HEK293 (cell line): ENCODE data around the gene EDEM3.
"Not testable (repeated sequence)": the region's sequence is repeated elsewhere in the genome, so short reads cannot be mapped to it uniquely, and the experiment has no call there.

Source experiments
- KLF9 ChIP-seq: fragments of 450-650 bp; formaldehyde crosslinking; IDR thresholded peaks from 2 replicates; pipeline ENCODE4 v1.5.1; 2016; ENCODE audit warnings: missing biosample characterization, missing genetic modification characterization, low read depth
- YY1 ChIP-seq: fragments of 450-650 bp; formaldehyde crosslinking; IDR thresholded peaks from 2 replicates; pipeline ENCODE4 v1.5.1; 2018; ENCODE audit warnings: missing biosample characterization, missing genetic modification characterization

DNA sequence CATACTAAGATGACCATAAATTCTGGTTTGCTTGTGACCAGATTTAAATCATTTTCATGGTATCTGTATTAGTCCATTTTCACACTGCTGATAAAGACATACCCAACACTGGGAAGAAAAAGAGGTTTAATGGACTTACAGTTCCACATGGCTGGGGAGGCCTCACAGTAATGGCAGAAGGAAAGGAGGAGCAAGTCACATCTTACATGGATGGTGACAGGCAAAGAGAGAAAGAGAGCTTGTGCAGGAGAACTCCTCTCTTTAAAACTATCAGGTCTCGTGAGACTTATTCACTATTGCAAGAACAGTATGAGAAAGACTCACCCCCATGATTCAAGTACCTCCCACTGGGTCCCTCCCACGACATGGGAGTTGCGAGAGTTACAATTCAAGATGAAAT lies 8.9 kb upstream of the EDEM3 start:
- not testable (repeated sequence) for TF ChIP-seq KLF9, YY1 (tag by site-specific recombination)
